ENCODE measurements around the gene NFYC. TPM values are rescaled to one million over a fixed set of nuclear protein-coding genes. Genes with fewer than 3 reads are reported as not detected.

The NFYC gene
- total RNA-seq, 1 donor = 24.2 TPM

GRCh38 chr1:40798366-40799281 lies 107.1 kb downstream of the NFYC start:
- Histone ChIP-seq H3K4me3 (ENCODE audit: insufficient read depth, low read length) (no peak overlapping the region), H3K27ac (ENCODE audit: low read depth, low read length) (no peak overlapping the region), H3K4me2 (ENCODE audit: insufficient read depth, low read length) (no peak overlapping the region)

GRCh38 chr1:40799351-40799867 lies 107.9 kb downstream of the NFYC start:
- no peak overlapping the region for H2AFZ ChIP-seq (ENCODE audit: low read length)
- no peak overlapping the region for H3K27ac ChIP-seq (ENCODE audit: low read depth, low read length)

More at GRCh38 chr1:40798366-40799281, 107.1 kb downstream of the NFYC start:
- H4K20me1 ChIP-seq (ENCODE audit: insufficient read depth, low read length) = no peaks in the 10 kb centered on the region
- H2AFZ ChIP-seq (ENCODE audit: low read length) = no peak overlapping the region
- TF ChIP-seq CTCF (IDR thresholded peaks at IDR 0.05; ENCODE audit: extremely low read depth, low read depth, low read length) = no peak
- H3K27me3 ChIP-seq (ENCODE audit: insufficient read depth, low read length) = peaks cover 12% of the 10 kb centered on the region
- no peaks in the 10 kb centered on the region for H3K79me2 ChIP-seq (ENCODE audit: insufficient read depth, low read length)
- DNase-seq (ENCODE audit: insufficient read length, low spot score, missing footprints) = peak; percentile 26
- no peaks in the 10 kb centered on the region for H3K9me3 ChIP-seq (ENCODE audit: low read depth, low read length)
- H3K36me3 ChIP-seq (ENCODE audit: insufficient read depth, low read length) = no peaks in the 10 kb centered on the region
- peaks cover 16% of the 10 kb centered on the region for H3K4me1 ChIP-seq (ENCODE audit: insufficient read depth, low read length)

GRCh38 chr1:40801742-40802077 lies 110.2 kb downstream of the NFYC start:
- H3K36me3 ChIP-seq (ENCODE audit: insufficient read depth, low read length) = no peaks in the 10 kb centered on the region
- H3K9me3 ChIP-seq (ENCODE audit: low read depth, low read length) = no peaks in the 10 kb centered on the region
- no peak overlapping the region for H3K27ac ChIP-seq (ENCODE audit: low read depth, low read length)
- H3K4me1 ChIP-seq (ENCODE audit: insufficient read depth, low read length) = peaks cover 19% of the 10 kb centered on the region
- no peak for DNase-seq (ENCODE audit: insufficient read length, low spot score, missing footprints)
- no peak for TF ChIP-seq CTCF (IDR thresholded peaks at IDR 0.05; ENCODE audit: extremely low read depth, low read depth, low read length)
- peak overlapping the region; percentile 89 for H3K4me2 ChIP-seq (ENCODE audit: insufficient read depth, low read length)
- H3K27me3 ChIP-seq (ENCODE audit: insufficient read depth, low read length) = peaks cover 2% of the 10 kb centered on the region
- H2AFZ ChIP-seq (ENCODE audit: low read length) = no peak overlapping the region
- H3K4me3 ChIP-seq (ENCODE audit: insufficient read depth, low read length) = peak overlapping the region; percentile 70
- no peaks in the 10 kb centered on the region for H4K20me1 ChIP-seq (ENCODE audit: insufficient read depth, low read length)
- no peaks in the 10 kb centered on the region for H3K79me2 ChIP-seq (ENCODE audit: insufficient read depth, low read length)

More at GRCh38 chr1:40799351-40799867, 107.9 kb downstream of the NFYC start:
- Histone ChIP-seq H3K4me2 (ENCODE audit: insufficient read depth, low read length) (no peak overlapping the region), H3K9me3 (ENCODE audit: low read depth, low read length) (no peaks in the 10 kb centered on the region), H3K27me3 (ENCODE audit: insufficient read depth, low read length) (peaks cover 5% of the 10 kb centered on the region), H3K36me3 (ENCODE audit: insufficient read depth, low read length) (no peaks in the 10 kb centered on the region), H3K4me1 (ENCODE audit: insufficient read depth, low read length) (peaks cover 16% of the 10 kb centered on the region), H3K79me2 (ENCODE audit: insufficient read depth, low read length) (no peaks in the 10 kb centered on the region), H3K4me3 (ENCODE audit: insufficient read depth, low read length) (no peak overlapping the region), H4K20me1 (ENCODE audit: insufficient read depth, low read length) (no peaks in the 10 kb centered on the region)
- TF ChIP-seq CTCF (IDR thresholded peaks at IDR 0.05; ENCODE audit: extremely low read depth, low read depth, low read length) = no peak
- peak; percentile 83 for DNase-seq (ENCODE audit: insufficient read length, low spot score, missing footprints)

- H3K79me2 ChIP-seq (ENCODE audit: insufficient read depth, low read length) = no peaks in the 10 kb centered on the region
- peaks cover 2% of the 10 kb centered on the region for H3K27me3 ChIP-seq (ENCODE audit: insufficient read depth, low read length)
- H3K27ac ChIP-seq (ENCODE audit: low read depth, low read length) = no peak overlapping the region
- DNase-seq (ENCODE audit: insufficient read length, low spot score, missing footprints) = peak; percentile 97
- TF ChIP-seq CTCF (IDR thresholded peaks at IDR 0.05; ENCODE audit: extremely low read depth, low read depth, low read length) = no peak
- H3K4me3 ChIP-seq (ENCODE audit: insufficient read depth, low read length) = peak overlapping the region; percentile 70
- H2AFZ ChIP-seq (ENCODE audit: low read length) = peak overlapping the region; percentile 80
- H4K20me1 ChIP-seq (ENCODE audit: insufficient read depth, low read length) = no peaks in the 10 kb centered on the region
- peaks cover 21% of the 10 kb centered on the region for H3K4me1 ChIP-seq (ENCODE audit: insufficient read depth, low read length)
- peak overlapping the region; percentile 89 for H3K4me2 ChIP-seq (ENCODE audit: insufficient read depth, low read length)
- H3K9me3 ChIP-seq (ENCODE audit: low read depth, low read length) = no peaks in the 10 kb centered on the region
- H3K36me3 ChIP-seq (ENCODE audit: insufficient read depth, low read length) = no peaks in the 10 kb centered on the region
Measured at GRCh38 chr1:40802078-40802741, 110.7 kb downstream of the NFYC start.
